ENCODE results near the gene SURF2.

SURF2 gene

DNA sequence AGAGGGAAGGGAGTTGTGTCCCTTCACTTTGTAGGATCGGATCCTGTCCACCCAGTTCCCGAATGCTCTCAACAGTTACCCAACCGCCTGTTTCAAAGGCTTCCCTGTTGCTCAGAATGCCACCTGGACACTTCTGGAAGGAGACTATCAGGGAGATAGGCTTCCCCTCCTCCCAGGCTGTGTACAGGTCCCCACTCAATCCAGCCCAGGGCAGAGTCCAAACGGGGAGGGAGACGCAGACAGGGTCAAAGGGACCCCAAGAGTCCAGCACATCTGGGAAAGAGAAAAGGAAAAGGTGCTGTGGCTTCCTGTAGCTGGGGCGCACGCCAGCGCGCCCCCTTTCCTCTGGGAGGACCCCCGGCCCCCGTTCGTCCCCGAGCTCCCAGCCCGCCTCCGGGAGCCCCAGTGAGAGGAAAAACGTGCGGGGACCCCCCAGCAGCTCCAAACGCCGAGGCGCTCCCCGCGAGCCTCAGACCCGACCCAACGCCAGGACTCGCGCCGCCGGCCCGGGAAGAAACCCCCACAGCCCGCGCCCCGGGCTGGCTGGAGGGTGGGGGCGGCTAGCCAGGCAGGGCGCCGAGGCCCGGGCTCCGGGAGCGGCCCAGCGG lies 18.9 kb downstream of the SURF2 start:
- TF ChIP-seq EP300 (IDR thresholded peaks at IDR 0.05; ENCODE audit: borderline replicate concordance) = no peak
- TF ChIP-seq ZBTB7A (IDR thresholded peaks at IDR 0.05; ENCODE audit: low read depth) = peak; percentile 88

GRCh38 chr9:133375724-133376654 lies 19.6 kb downstream of the SURF2 start, which contains the start of the genes STKLD1 and SURF4:
TSS of gene STKLD1 (plus strand) at chr9:133376366. CDS start at chr9:133376474, 108 bp downstream.
TSS of gene SURF4 (minus strand) at chr9:133376060. CDS start at chr9:133375969, 91 bp downstream.
- TF ChIP-seq YY1 (IDR thresholded peaks at IDR 0.05; ENCODE audit: low read depth) = no peak; the same call in none of the 2 replicates
- TF ChIP-seq NFIC (IDR thresholded peaks at IDR 0.05) = no peak
- TF ChIP-seq FOXM1 (IDR thresholded peaks at IDR 0.05; ENCODE audit: borderline replicate concordance, low read depth) = no peak
- TF ChIP-seq, protein P1, sequence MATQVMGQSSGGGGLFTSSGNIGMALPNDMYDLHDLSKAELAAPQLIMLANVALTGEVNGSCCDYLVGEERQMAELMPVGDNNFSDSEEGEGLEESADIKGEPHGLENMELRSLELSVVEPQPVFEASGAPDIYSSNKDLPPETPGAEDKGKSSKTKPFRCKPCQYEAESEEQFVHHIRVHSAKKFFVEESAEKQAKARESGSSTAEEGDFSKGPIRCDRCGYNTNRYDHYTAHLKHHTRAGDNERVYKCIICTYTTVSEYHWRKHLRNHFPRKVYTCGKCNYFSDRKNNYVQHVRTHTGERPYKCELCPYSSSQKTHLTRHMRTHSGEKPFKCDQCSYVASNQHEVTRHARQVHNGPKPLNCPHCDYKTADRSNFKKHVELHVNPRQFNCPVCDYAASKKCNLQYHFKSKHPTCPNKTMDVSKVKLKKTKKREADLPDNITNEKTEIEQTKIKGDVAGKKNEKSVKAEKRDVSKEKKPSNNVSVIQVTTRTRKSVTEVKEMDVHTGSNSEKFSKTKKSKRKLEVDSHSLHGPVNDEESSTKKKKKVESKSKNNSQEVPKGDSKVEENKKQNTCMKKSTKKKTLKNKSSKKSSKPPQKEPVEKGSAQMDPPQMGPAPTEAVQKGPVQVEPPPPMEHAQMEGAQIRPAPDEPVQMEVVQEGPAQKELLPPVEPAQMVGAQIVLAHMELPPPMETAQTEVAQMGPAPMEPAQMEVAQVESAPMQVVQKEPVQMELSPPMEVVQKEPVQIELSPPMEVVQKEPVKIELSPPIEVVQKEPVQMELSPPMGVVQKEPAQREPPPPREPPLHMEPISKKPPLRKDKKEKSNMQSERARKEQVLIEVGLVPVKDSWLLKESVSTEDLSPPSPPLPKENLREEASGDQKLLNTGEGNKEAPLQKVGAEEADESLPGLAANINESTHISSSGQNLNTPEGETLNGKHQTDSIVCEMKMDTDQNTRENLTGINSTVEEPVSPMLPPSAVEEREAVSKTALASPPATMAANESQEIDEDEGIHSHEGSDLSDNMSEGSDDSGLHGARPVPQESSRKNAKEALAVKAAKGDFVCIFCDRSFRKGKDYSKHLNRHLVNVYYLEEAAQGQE (IDR thresholded peaks at IDR 0.05; ENCODE audit: low read depth) = no peak; the same call in 1 of the 2 replicates
- TF ChIP-seq ZBTB7A (IDR thresholded peaks at IDR 0.05; ENCODE audit: low read depth) = peak; percentile 78; the same call in 1 of the 2 replicates
- TF ChIP-seq EP300 (IDR thresholded peaks at IDR 0.05; ENCODE audit: borderline replicate concordance) = 0 out of 2 replicates have a peak, but pooled peaks have one; percentile 9
- TF ChIP-seq TEAD4 (IDR thresholded peaks at IDR 0.05) = no peak
- no peak for TF ChIP-seq CEBPB (IDR thresholded peaks at IDR 0.05)
- TF ChIP-seq, protein P2, sequence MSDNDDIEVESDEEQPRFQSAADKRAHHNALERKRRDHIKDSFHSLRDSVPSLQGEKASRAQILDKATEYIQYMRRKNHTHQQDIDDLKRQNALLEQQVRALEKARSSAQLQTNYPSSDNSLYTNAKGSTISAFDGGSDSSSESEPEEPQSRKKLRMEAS (IDR thresholded peaks at IDR 0.05) = peak; percentile 85
- TF ChIP-seq, protein P3, sequence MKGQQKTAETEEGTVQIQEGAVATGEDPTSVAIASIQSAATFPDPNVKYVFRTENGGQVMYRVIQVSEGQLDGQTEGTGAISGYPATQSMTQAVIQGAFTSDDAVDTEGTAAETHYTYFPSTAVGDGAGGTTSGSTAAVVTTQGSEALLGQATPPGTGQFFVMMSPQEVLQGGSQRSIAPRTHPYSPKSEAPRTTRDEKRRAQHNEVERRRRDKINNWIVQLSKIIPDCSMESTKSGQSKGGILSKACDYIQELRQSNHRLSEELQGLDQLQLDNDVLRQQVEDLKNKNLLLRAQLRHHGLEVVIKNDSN (IDR thresholded peaks at IDR 0.05) = peak; percentile 10; the same call in 1 of the 2 replicates
- no peak for TF ChIP-seq EGR1 (IDR thresholded peaks at IDR 0.05)
- TF ChIP-seq CREB1 (IDR thresholded peaks at IDR 0.05; ENCODE audit: low read depth) = no peak
- no peak for TF ChIP-seq RAD21 (IDR thresholded peaks at IDR 0.05; ENCODE audit: low read depth)
- TF ChIP-seq TAF1 (IDR thresholded peaks at IDR 0.05; ENCODE audit: low read depth) = peak; percentile 80
- TF ChIP-seq TCF12 (IDR thresholded peaks at IDR 0.05; ENCODE audit: low read depth) = no peak

GRCh38 chr9:133377721-133378216 lies 21.4 kb downstream of the SURF2 start:
- no peak for TF ChIP-seq TAF1 (IDR thresholded peaks at IDR 0.05; ENCODE audit: low read depth)
- no peak for TF ChIP-seq EP300 (IDR thresholded peaks at IDR 0.05; ENCODE audit: borderline replicate concordance)
- TF ChIP-seq NFIC (IDR thresholded peaks at IDR 0.05) = no peak
- TF ChIP-seq, protein P1 (IDR thresholded peaks at IDR 0.05; ENCODE audit: low read depth) = no peak
- TF ChIP-seq, protein P2 (IDR thresholded peaks at IDR 0.05) = peak; percentile 52
- no peak for TF ChIP-seq CEBPB (IDR thresholded peaks at IDR 0.05)
- TF ChIP-seq ZBTB7A (IDR thresholded peaks at IDR 0.05; ENCODE audit: low read depth) = 0 out of 2 replicates have a peak, but pooled peaks have one; percentile 39
- no peak for TF ChIP-seq FOXM1 (IDR thresholded peaks at IDR 0.05; ENCODE audit: borderline replicate concordance, low read depth)

DNA sequence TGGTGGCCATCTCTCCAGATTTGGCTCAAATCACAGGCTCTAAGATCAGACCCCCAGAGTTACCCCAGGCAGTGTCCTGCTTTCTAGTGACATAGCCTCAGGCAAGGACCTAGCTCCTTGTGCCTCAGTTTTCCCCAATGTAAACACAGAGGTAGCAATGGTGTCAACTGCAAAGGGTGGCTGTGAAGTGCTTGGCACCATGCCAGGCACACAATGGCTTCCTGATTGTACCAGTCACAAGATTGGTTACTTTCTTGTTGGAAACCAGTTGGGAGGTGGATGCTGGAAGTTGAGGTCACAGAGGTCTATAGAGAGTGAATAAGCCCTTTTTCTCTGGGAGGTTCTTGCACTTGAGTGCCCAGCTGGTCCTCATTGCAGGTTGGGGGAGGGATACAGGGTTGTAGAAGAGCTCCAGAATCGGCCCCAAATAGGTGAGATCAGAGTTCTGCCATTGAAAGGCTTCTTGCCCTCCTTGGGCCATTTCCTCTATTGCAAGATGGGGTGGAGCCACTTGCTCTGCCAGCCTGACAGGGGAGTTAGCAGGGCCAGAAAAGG lies 22.1 kb downstream of the SURF2 start:
- TF ChIP-seq TCF12 (IDR thresholded peaks at IDR 0.05; ENCODE audit: low read depth) (no peak), NFIC (IDR thresholded peaks at IDR 0.05) (peak; percentile 65)

GRCh38 chr9:133379153-133380086 lies 23.1 kb downstream of the SURF2 start:
- no peak for TF ChIP-seq EP300 (IDR thresholded peaks at IDR 0.05; ENCODE audit: borderline replicate concordance)
- TF ChIP-seq CREB1 (IDR thresholded peaks at IDR 0.05; ENCODE audit: low read depth) = no peak
- no peak for TF ChIP-seq TCF12 (IDR thresholded peaks at IDR 0.05; ENCODE audit: low read depth)
- TF ChIP-seq ZBTB7A (IDR thresholded peaks at IDR 0.05; ENCODE audit: low read depth) = no peak
- TF ChIP-seq, protein P3 (IDR thresholded peaks at IDR 0.05) = peak; percentile 51; the same call in 1 of the 2 replicates

Measured in Ishikawa (cell line).